Right lobe of liver (tissue), 6 donors: ENCODE measurements around the gene DYRK1A. TPM values are rescaled to one million over a fixed set of nuclear protein-coding genes. Genes with fewer than 3 reads are reported as not detected.

Source experiments
- ATAC-seq, 4 donors: fragments of 200-7000 bp; cut with Tn5 transposase; one replicate each; pipeline ENCODE4 v1.9.1; 2020; ENCODE audit warnings: mild to moderate bottlenecking in 4 of 4, moderate library complexity in 4 of 4
- DNase-seq, 3 donors: peaks; one replicate each; pipeline ENCODE4 v3.0.0-alpha.2; 2020
- H3K27ac ChIP-seq, 3 donors: fragments of 200-600 bp; one replicate each; pipeline ENCODE4 v1.8.0; 2022
- H3K27me3 ChIP-seq, 2 donors: fragments of 200-600 bp; one replicate each; pipeline ENCODE4 v1.8.0; 2022
- H3K36me3 ChIP-seq, 4 donors: fragments of 200-600 bp; sonication (generic) in 1 of 4; one replicate each; pipeline versions ENCODE4 v1.5.1 to v1.8.0; 2017 to 2022; ENCODE audit warnings: control low read depth in 1 of 4
- H3K4me1 ChIP-seq, 4 donors: fragments of 200-600 bp; sonication (generic) in 1 of 4; one replicate each; pipeline versions ENCODE4 v1.5.1 to v1.8.0; 2017 to 2022; ENCODE audit warnings: control low read depth in 1 of 4
- H3K4me3 ChIP-seq, 3 donors: fragments of 200-600 bp; one replicate each; pipeline ENCODE4 v1.8.0; 2022
- H3K9me3 ChIP-seq, 4 donors: fragments of 200-600 bp; sonication (generic) in 1 of 4; one replicate each; pipeline versions ENCODE4 v1.5.1 to v1.8.0; 2017 to 2022; ENCODE audit warnings: control low read depth in 1 of 4
- POLR2A ChIP-seq: fragments of 450-650 bp; IDR thresholded peaks from one replicate; pipeline ENCODE4 v1.6.1; 2017; ENCODE audit warnings: antibody characterized with exemption, mild to moderate bottlenecking
- WGBS: methylation state at CpG from one replicate; pipeline ENCODE4 v1.1.6; 2018; ENCODE audit warnings: low coverage, low lambda C conversion rate; ENCODE audit not compliant: insufficient coverage; ENCODE audit errors: missing lambda C conversion rate; 5-methylcytosine and 5-hydroxymethylcytosine counted together
- intact Hi-C, 2 donors: fragments of 100-400 bp; cut with DNase I; formaldehyde crosslinking; loops; one replicate each; pipeline versions ENCODE4 v1.11.2 to v1.14.1; 2022
- total RNA-seq, 6 experiments: library from RNA; depleted of rRNA in 2 of 6; stranded (reverse); fragments of >200 nt in 2 of 6; fragmentation: NEBNext Ultra II Directional in 3 of 6; extraction: Animal tissue kit (Norgen Biotek cat#: 25700) in 3 of 6; gene quantifications; one replicate each; pipeline versions ENCODE4 v1.1.0 to v1.2.4, GENCODE V29; 2016 to 2023
- TF ChIP-seq, protein P1 (sequence below), 4 donors: fragments of 200-600 bp in 3 of 4; fragments of 450-650 bp in 1 of 4; IDR thresholded peaks; one replicate each; pipeline versions ENCODE4 v1.5.1 to v1.8.0; 2016 to 2022; ENCODE audit warnings: antibody characterized with exemption in 4 of 4, mild to moderate bottlenecking in 2 of 4
- donor health status: DM: no; HTN: yes; CAD: no.
- donor health status: DM: no; HTN: no; CAD: no.
- donor health status: DM: no; HTN: no; CAD: no.
- donor health status: DM: no; HTN: yes; CAD: no.
- donor health status: DM: no; HTN: yes; CAD: no.

DYRK1A gene
- total RNA-seq, 6 experiments from 2014 or later: 20.6 to 32.5 (median 25.7) TPM

DNA sequence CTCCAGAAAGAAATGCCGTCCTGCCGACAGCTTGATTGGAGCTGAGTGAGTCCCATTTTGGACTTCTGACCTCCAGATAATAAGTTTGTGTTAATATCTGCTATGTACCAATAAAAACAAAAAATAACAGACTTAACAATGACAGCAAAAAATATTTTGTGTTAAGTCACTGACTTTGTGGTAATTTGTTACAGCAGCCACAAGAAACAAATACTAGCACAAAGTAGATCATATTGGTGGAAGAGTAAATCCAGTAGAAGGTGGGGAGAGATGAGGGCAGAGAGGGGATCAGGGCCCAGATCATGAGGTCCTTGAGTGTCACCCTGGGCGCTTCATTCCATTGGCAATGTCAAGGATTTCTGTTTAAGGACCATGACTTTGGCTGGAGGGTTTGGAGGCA, 168.6 kb downstream of the DYRK1A start:
- H3K4me3 ChIP-seq: no peak overlapping the region
- no peaks in the 10 kb centered on the region for H3K27me3 ChIP-seq
- H3K27ac ChIP-seq: no peak overlapping the region
- no peaks in the 10 kb centered on the region for H3K9me3 ChIP-seq
- no peak for ATAC-seq
- intact Hi-C loops: no loop called here
- no peak for TF ChIP-seq POLR2A
- TF ChIP-seq, protein P1, sequence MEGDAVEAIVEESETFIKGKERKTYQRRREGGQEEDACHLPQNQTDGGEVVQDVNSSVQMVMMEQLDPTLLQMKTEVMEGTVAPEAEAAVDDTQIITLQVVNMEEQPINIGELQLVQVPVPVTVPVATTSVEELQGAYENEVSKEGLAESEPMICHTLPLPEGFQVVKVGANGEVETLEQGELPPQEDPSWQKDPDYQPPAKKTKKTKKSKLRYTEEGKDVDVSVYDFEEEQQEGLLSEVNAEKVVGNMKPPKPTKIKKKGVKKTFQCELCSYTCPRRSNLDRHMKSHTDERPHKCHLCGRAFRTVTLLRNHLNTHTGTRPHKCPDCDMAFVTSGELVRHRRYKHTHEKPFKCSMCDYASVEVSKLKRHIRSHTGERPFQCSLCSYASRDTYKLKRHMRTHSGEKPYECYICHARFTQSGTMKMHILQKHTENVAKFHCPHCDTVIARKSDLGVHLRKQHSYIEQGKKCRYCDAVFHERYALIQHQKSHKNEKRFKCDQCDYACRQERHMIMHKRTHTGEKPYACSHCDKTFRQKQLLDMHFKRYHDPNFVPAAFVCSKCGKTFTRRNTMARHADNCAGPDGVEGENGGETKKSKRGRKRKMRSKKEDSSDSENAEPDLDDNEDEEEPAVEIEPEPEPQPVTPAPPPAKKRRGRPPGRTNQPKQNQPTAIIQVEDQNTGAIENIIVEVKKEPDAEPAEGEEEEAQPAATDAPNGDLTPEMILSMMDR (IDR thresholded peaks at IDR 0.05): no peak
- H3K36me3 ChIP-seq: no peaks in the 10 kb centered on the region
- H3K4me1 ChIP-seq: no peaks in the 10 kb centered on the region
- 82% methylated on average over 3 of the region's 3 CpGs for WGBS
- no peak for DNase-seq

GRCh38 chr21:37535672-37536071, 169.1 kb downstream of the DYRK1A start:
- TF ChIP-seq POLR2A: no peak
- TF ChIP-seq, protein P1 (IDR thresholded peaks at IDR 0.05): no peak
- intact Hi-C loops: no loop called here
- Histone ChIP-seq H3K4me3 (no peak overlapping the region), H3K27ac (no peak overlapping the region), H3K4me1 (no peaks in the 10 kb centered on the region), H3K9me3 (no peaks in the 10 kb centered on the region), H3K36me3 (no peaks in the 10 kb centered on the region), H3K27me3 (no peaks in the 10 kb centered on the region)
- ATAC-seq (no peak), DNase-seq (no peak)
- WGBS: 81% methylated on average over 3 of the region's 7 CpGs

GRCh38 chr21:37536616-37537278, 170.2 kb downstream of the DYRK1A start:
- WGBS: 48% methylated on average over 8 of the region's 8 CpGs
- no peaks in the 10 kb centered on the region for H3K9me3 ChIP-seq
- intact Hi-C loops: no loop called here
- no peak overlapping the region for H3K27ac ChIP-seq
- H3K27me3 ChIP-seq: no peaks in the 10 kb centered on the region
- no peaks in the 10 kb centered on the region for H3K36me3 ChIP-seq
- DNase-seq: no peak
- ATAC-seq: no peak
- no peak overlapping the region for H3K4me3 ChIP-seq
- no peak for TF ChIP-seq POLR2A
- TF ChIP-seq, protein P1 (IDR thresholded peaks at IDR 0.05): no peak
- no peaks in the 10 kb centered on the region for H3K4me1 ChIP-seq

DNA sequence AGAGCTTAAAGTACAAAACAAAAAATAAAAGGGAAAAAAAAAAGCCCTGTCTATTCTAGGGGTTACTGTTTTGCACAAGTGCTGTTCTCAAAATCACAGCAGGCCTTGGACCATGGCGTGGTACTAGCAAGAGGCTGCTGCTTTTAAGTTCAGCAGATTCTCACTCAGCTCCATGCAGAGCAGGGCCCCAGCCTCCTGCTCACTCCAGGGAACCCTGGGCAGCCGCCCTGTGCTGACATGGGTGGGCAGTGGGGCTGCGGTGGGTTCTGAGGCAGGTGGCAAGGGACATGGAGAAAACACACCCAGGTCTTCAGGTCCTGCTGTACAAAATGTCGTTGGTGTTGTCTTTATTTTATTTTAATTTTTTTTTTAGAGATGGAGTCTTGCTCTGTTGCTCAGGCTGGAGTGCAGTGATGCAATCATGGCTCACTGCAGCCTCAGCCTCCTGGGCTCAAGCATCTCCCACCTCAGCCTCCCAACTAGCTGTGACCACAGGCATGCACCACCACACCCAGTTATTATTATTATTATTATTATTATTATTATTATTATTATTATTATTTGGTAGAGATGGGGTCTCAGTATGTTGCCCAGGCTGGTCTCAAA, 170.9 kb downstream of the DYRK1A start:
- no peak for TF ChIP-seq POLR2A
- TF ChIP-seq, protein P1 (IDR thresholded peaks at IDR 0.05): no peak
- H3K27ac ChIP-seq: no peak overlapping the region
- intact Hi-C loops: no loop called here
- no peaks in the 10 kb centered on the region for H3K36me3 ChIP-seq
- 80% methylated on average over 4 of the region's 4 CpGs for WGBS
- no peak for ATAC-seq
- H3K4me3 ChIP-seq: no peak overlapping the region
- H3K9me3 ChIP-seq: no peaks in the 10 kb centered on the region
- DNase-seq: no peak
- no peaks in the 10 kb centered on the region for H3K4me1 ChIP-seq
- no peaks in the 10 kb centered on the region for H3K27me3 ChIP-seq
